ENCODE results near the gene PIGO.

The PIGO gene

GRCh38 chr9:35070823-35071813 lies 25.3 kb downstream of the PIGO start:
- no peak for DNase-seq (ENCODE audit: low spot score)

- DNase-seq (ENCODE audit: low spot score): no peak
These were observed 27.4 kb downstream of the PIGO start for GRCh38 chr9:35069020-35069419.

GRCh38 chr9:35067056-35067455 lies 29.3 kb downstream of the PIGO start:
- DNase-seq (ENCODE audit: low spot score): no peak

- no peak for DNase-seq (ENCODE audit: low spot score)
These were observed 35.7 kb downstream of the PIGO start for GRCh38 chr9:35060548-35061207.

- no peak for DNase-seq (ENCODE audit: low spot score)
These were observed 37.0 kb downstream of the PIGO start for GRCh38 chr9:35059438-35059837.

- no peak for DNase-seq (ENCODE audit: low spot score)
These were observed 39.1 kb downstream of the PIGO start for GRCh38 chr9:35057271-35057620.

GRCh38 chr9:35056571-35057270 lies 39.7 kb downstream of the PIGO start:
- DNase-seq (ENCODE audit: low spot score): no peak

GRCh38 chr9:35054871-35055644 lies 41.3 kb downstream of the PIGO start:
- DNase-seq (ENCODE audit: low spot score): no peak

- no peak for DNase-seq (ENCODE audit: low spot score)
These were observed 42.1 kb downstream of the PIGO start for GRCh38 chr9:35054185-35054835.

GRCh38 chr9:35051069-35051967 lies 45.1 kb downstream of the PIGO start:
- DNase-seq (ENCODE audit: low spot score): peak; percentile 28

GRCh38 chr9:35048511-35048910 lies 47.9 kb downstream of the PIGO start:
- no peak for DNase-seq (ENCODE audit: low spot score)

GRCh38 chr9:35044071-35044470 lies 52.3 kb downstream of the PIGO start:
- no peak for DNase-seq (ENCODE audit: low spot score)

GRCh38 chr9:35042891-35043545 lies 53.4 kb downstream of the PIGO start:
- no peak for DNase-seq (ENCODE audit: low spot score)

- no peak for DNase-seq (ENCODE audit: low spot score)
These were observed 54.2 kb downstream of the PIGO start for GRCh38 chr9:35042081-35042604.
